HepG2 (cell line): ENCODE results near the gene MEF2A.

Experiments
- BHLHE40 ChIP-seq: IDR thresholded peaks from 2 replicates; pipeline ENCODE4 v1.6.1; 2011; ENCODE audit warnings: low read length, improper control_type of control experiment
- CAMTA2 ChIP-seq: sonication (generic); formaldehyde crosslinking; IDR thresholded peaks from 2 replicates; pipeline ENCODE4 v1.4.0; 2020; ENCODE audit warnings: mild to moderate bottlenecking, missing genetic modification reagents, borderline replicate concordance
- CREB1 ChIP-seq, 2 experiments: fragments of 450-650 bp in 1 of 2; IDR thresholded peaks; 2 replicates each; pipeline ENCODE4 v1.6.1; 2016 to 2017; ENCODE audit warnings: control low read depth in 1 of 2, mild to moderate bottlenecking in 1 of 2, missing compliant biosample characterization in 1 of 2, missing genetic modification characterization in 1 of 2
- CTCF ChIP-seq: sonication (generic); formaldehyde crosslinking; IDR thresholded peaks from 2 replicates; pipeline ENCODE4 v1.5.0; 2020; ENCODE audit warnings: mild to moderate bottlenecking, missing genetic modification reagents, moderate library complexity
- EZH2 ChIP-seq: conservative IDR thresholded peaks from 2 replicates; pipeline ENCODE4 v1.6.1; 2012; ENCODE audit warnings: mild to moderate bottlenecking, low read depth, low read length, moderate library complexity
- HNRNPH1 ChIP-seq: fragments of 200-400 bp; formaldehyde crosslinking; optimal IDR thresholded peaks from 2 replicates; pipeline ENCODE3; 2017; ENCODE audit warnings: mild to moderate bottlenecking, low read depth, low read length
- MIXL1 ChIP-seq: IDR thresholded peaks from 2 replicates; pipeline ENCODE4 v1.6.1; 2016
- NFYB ChIP-seq: sonication (generic); formaldehyde crosslinking; IDR thresholded peaks from 2 replicates; pipeline ENCODE4 v1.4.0; 2020; ENCODE audit warnings: missing genetic modification reagents
- POLR2A ChIP-seq, 2 experiments: IDR thresholded peaks; 2 replicates each; pipeline ENCODE4 v1.6.1; 2011; ENCODE audit warnings: low read depth in 2 of 2, low read length in 2 of 2, mild to moderate bottlenecking in 1 of 2, moderate library complexity in 1 of 2; ENCODE audit not compliant: insufficient read depth in 1 of 2
- ZNF639 ChIP-seq: conservative IDR thresholded peaks from 2 replicates; pipeline ENCODE4 v1.6.1; 2018; ENCODE audit warnings: missing genetic modification reagents

- TF ChIP-seq CTCF (CRISPR knock-in tag): no peak
- no peak for TF ChIP-seq EZH2
- TF ChIP-seq HNRNPH1: no peak
- TF ChIP-seq POLR2A (IDR thresholded peaks at IDR 0.05; ENCODE audit: insufficient read depth in 1 of 2, low read depth in 2 of 2, low read length in 2 of 2): no peak
- TF ChIP-seq NFYB (CRISPR knock-in tag): no peak
- TF ChIP-seq MIXL1: no peak
- TF ChIP-seq ZNF639 (CRISPR knock-in tag): no peak
- no peak for TF ChIP-seq CAMTA2 (CRISPR knock-in tag)
- no peak for TF ChIP-seq BHLHE40
- no peak for TF ChIP-seq CREB1 (IDR thresholded peaks at IDR 0.05)
- no peak for TF ChIP-seq CREB1 (CRISPR knock-in tag; IDR thresholded peaks at IDR 0.05)
Measured at GRCh38 chr15:99752556-99752955, 186.8 kb downstream of the MEF2A start.
